ENCODE measurements around the gene RHOXF2.
"Not testable (repeated sequence)": the region's sequence is repeated elsewhere in the genome, so short reads cannot be mapped to it uniquely, and the experiment has no call there.

RHOXF2 gene

GRCh38 chrX:120158313-120158712, at the start of gene RHOXF2:
RHOXF2 (plus strand) TSS chrX:120158613; CDS start chrX:120158751, 138 bp downstream.
- DNase-seq (ENCODE audit: low read depth, low spot score): not testable (repeated sequence)

- no peak for DNase-seq (ENCODE audit: low read depth, low spot score)
Observed at GRCh38 chrX:120109378-120109777, 49.0 kb upstream of the RHOXF2 start.

GRCh38 chrX:120111611-120112010, 46.8 kb upstream of the RHOXF2 start:
- no peak for DNase-seq (ENCODE audit: low read depth, low spot score)

GRCh38 chrX:120115438-120115963, 42.9 kb upstream of the RHOXF2 start, which contains the start of gene RHOXF1:
RHOXF1 (minus strand) TSS chrX:120115913; CDS start chrX:120115862, 51 bp downstream.
- DNase-seq (ENCODE audit: low read depth, low spot score): no peak

- no peak for DNase-seq (ENCODE audit: low read depth, low spot score)
Observed at GRCh38 chrX:120120223-120120622, 38.2 kb upstream of the RHOXF2 start.

- DNase-seq (ENCODE audit: low read depth, low spot score): no peak
Observed at GRCh38 chrX:120125444-120125843, 33.0 kb upstream of the RHOXF2 start.

- not testable (repeated sequence) for DNase-seq (ENCODE audit: low read depth, low spot score)
Observed at GRCh38 chrX:120128306-120128846, 30.0 kb upstream of the RHOXF2 start.

GRCh38 chrX:120136128-120136527, 22.3 kb upstream of the RHOXF2 start:
- no peak for DNase-seq (ENCODE audit: low read depth, low spot score)

GRCh38 chrX:120136840-120137239, 21.6 kb upstream of the RHOXF2 start:
- no peak for DNase-seq (ENCODE audit: low read depth, low spot score)

- DNase-seq (ENCODE audit: low read depth, low spot score): no peak
Observed at GRCh38 chrX:120137439-120137838, 21.0 kb upstream of the RHOXF2 start.

- no peak for DNase-seq (ENCODE audit: low read depth, low spot score)
Observed at GRCh38 chrX:120140293-120140981, 18.0 kb upstream of the RHOXF2 start.

- no peak for DNase-seq (ENCODE audit: low read depth, low spot score)
Observed at GRCh38 chrX:120144178-120144844, 14.1 kb upstream of the RHOXF2 start.

GRCh38 chrX:120145295-120145925, 13.0 kb upstream of the RHOXF2 start:
- no peak for DNase-seq (ENCODE audit: low read depth, low spot score)

GRCh38 chrX:120146323-120146722, 12.1 kb upstream of the RHOXF2 start:
- DNase-seq (ENCODE audit: low read depth, low spot score): not testable (repeated sequence)

- no peak for DNase-seq (ENCODE audit: low read depth, low spot score)
Observed at GRCh38 chrX:120147537-120147936, 10.9 kb upstream of the RHOXF2 start.

- not testable (repeated sequence) for DNase-seq (ENCODE audit: low read depth, low spot score)
Observed at GRCh38 chrX:120150109-120150744, 8.2 kb upstream of the RHOXF2 start.

- DNase-seq (ENCODE audit: low read depth, low spot score): not testable (repeated sequence)
Observed at GRCh38 chrX:120159086-120159485, 673 bp downstream of the RHOXF2 start.

GRCh38 chrX:120193254-120193653, 34.8 kb downstream of the RHOXF2 start:
- DNase-seq (ENCODE audit: low read depth, low spot score): not testable (repeated sequence)

- not testable (repeated sequence) for DNase-seq (ENCODE audit: low read depth, low spot score)
Observed at GRCh38 chrX:120193720-120194119, 35.3 kb downstream of the RHOXF2 start.

GRCh38 chrX:120195786-120196185, 37.4 kb downstream of the RHOXF2 start:
- not testable (repeated sequence) for DNase-seq (ENCODE audit: low read depth, low spot score)

- not testable (repeated sequence) for DNase-seq (ENCODE audit: low read depth, low spot score)
Observed at GRCh38 chrX:120196626-120197283, 38.3 kb downstream of the RHOXF2 start.

Data from activated naive CD8-positive, alpha-beta T cell treated with anti-CD3 and anti-CD28 coated beads, Interleukin-2, amount 50 U/mL, for 16 hours (primary cell).